NCI-H146 (cell line): Measurements from ENCODE around the gene PTPRC.

Experiments
- DNase-seq: peaks from one replicate; lab custom pipeline; 2025; lab: John Stamatoyannopoulos, UW

PTPRC gene

DNA sequence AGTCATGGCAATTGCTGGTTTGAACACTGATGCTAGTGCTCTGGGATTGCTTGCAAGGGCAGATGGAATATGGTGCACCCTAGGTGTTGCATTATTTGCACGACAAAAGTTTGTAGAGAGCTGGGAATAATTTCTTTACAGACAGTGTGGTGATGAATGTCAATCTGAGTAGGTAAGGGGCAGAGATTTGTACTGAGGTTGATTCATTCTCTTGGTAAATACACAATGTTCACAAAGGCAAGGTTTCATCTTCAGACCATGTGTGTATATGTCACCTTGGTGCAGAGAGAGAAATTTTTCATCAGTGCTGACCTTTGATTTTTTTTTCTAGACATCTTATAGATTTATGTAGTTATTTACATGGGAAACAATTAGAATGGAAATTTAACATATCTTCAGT is 5.0 kb downstream of the PTPRC start:
- no peak for DNase-seq

DNA sequence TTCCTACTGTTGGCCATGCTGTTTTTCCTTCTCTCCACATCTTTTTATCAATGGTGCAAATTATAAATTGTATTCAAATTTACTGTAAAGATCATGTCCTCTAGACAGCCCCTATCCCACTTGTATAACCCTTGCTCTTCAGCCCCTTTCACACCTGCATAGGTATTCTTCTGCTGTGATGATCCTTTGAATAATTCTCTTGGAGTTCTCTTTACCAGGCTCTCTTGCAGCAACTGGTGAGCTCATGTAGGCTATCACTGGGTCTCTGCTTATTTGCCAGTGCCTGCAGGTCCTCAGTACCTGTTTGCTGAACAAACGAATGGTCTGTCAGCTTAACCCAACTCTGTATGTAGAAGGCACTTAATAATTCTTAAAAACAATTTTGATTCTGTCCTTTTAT is 8.2 kb downstream of the PTPRC start:
- DNase-seq: no peak

DNA sequence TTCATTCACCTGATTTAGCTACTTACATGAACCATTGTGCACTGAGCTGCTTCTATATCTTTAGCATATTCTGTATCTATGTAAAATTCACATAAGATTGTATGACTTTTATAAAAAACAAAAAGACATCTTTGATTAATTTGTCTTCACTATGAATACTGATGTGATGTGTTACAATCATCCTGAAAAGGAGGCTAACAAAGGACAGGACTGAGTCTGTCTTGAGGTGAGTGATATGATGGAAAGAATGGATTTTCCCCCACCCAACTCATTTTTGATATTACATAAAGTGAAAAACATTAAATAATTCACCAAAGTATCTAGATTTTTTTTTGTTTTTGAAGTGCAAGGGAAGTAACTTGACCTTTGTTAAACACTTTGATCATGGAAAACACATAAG is 9.8 kb downstream of the PTPRC start:
- no peak for DNase-seq

DNA sequence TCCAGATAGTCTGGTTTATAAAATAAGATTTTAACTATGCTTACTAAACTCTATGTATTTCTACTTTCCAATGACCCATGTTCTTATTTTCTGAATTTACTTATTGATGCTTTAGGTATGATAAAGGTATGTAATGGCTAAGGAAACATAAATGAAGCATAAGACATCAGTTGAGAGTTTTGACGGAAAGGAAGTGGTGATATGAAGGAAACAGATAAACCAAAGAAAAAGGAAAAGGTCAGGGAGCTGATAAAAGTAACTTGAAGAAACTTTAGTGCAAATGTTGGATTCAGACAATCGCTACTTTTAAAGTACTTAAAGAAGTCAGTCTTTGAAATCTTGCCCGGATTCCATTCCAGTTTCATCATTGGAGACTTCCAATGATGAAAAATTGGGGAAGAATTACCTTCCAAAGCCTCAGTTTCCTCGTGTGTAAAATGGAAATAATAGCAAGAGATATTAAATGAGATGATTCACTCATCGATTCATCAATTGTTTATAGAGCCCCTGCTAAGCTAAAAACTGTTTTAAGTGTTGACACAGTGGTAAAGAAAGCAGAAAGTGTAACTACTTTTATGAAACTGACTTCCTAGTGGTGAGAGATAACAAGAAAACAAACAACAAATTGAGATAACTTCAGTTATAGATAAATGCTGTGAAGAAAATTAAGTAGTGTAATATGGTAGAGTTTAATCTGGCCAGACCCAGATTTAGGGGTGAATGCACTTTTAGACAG is 10.6 kb downstream of the PTPRC start:
- no peak for DNase-seq

DNA sequence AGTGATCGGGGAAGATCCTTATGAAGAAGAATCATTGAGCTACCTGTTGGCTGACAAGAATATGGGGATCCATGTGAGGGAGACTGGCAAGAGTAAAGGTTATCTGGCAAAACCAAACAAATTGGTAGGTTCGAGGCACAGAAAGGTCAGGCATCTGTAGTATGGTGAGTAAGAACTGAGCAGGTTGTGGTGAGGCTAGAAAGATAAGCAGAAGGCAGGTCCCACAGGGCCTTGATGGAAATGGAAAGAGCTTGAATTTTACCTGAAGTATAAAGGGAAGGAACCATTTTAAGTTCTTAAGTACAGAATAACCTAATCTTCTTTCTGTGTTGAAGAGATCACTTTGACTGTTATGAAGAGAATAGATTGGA is 11.1 kb downstream of the PTPRC start:
- no peak for DNase-seq

DNA sequence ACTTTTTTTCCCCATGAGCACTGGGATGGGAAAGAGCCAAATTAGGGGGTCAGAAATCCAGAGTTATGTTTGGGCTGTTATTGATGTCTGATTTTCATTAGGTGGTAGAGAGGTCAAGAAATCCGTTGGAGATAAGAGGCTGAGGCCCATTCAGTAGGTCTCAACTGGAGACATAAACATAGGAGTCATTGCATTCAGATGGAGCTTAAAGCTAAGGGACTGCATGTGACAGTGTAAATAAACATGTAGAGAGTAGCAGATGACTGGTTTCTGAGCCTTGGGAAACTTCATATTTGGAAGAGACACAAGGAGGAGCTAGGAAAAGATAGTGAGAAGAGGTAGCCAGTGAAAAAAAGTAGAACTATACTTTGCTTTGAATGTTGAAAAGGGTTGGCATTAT is 11.7 kb downstream of the PTPRC start:
- DNase-seq: no peak

DNA sequence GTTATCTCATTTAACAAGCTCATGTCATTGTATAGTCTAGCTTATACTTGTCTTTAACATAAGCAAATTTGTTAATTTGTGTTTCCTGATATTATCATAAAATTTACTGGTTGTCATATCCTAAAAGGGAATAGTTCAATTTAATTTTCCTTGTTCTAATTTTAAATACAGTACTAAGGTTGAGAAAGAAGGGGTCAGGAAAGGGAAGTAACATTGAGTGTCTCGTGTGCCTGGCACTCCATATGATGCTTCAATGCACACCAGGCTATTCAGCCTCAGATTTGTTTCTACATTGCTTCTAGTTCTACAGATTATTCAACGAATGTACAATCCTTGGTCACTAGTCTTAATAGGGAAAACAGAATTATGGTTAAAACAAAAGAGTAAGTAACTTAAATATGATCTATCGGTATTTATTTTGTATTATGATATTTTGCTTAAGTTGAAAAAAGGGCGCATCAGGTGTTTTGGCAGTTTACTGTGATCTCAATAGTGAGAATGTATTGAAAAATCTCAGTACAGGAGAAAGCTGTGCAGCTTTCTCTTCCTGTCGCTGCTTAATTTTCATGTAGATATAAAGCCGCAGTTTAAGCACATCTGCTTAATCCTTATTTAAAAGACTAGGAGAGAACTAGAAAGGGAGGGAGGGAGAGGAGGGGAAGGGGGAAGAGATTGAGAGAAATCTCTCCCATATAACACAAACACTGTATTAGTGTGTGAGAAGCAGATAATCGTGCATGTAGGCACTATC is 13.0 kb downstream of the PTPRC start:
- no peak for DNase-seq

DNA sequence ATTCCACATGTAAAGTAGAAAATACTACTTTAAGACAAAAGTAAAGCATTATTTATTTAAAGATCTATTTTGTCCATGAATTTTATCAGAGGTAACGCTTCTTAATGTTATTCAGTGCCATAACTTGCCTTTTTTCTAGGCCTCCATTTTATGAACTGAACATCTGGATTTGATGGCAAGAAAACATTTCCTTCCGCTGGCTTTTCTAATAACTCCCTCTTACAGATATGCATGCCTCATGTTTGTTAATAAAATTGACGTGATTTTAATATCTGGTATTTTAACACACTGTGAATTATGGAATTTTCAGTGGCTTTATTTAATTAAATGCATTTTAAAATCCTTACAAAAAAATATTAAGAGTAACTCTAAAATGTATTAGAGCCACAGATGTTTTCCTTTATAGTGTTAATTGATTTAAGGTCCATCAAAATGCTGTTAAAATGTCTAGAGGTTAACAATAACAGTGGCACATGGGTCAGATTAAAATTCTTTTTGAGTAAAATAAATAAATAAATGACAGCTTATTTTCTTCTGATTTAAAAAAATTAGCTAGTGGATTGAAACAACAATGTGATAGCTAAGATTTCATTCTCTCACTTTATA is 15.1 kb downstream of the PTPRC start:
- no peak for DNase-seq

DNA sequence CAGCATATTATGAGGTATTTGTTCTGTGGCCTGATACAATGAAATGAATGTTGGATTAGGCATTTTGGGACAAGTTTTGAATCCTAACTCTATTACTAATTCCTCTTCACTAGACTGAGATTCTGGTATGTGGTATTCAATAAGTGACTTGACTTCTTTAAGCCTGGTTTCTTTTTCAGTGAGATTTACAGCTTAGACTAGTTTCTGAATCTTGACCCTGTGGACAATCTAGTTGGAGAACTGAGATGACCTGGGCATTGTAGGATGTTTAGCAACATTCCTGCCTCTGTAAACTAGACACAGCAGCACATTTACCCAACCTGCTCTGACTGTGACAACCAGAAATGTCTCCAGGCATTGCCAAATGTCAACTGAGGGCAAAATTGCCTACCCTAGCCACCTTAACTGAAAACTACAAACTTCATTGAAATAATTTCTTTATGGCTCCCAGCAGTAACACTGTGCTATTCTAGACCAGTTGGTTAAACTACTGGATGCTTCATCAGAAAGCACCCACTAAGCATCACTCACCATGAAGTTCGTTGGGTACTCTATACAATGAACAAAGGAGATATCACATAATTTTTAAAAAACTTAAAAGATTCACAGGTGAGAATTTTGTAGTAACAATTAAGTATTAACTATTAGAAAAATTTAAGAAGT is 16.8 kb downstream of the PTPRC start:
- DNase-seq: no peak

DNA sequence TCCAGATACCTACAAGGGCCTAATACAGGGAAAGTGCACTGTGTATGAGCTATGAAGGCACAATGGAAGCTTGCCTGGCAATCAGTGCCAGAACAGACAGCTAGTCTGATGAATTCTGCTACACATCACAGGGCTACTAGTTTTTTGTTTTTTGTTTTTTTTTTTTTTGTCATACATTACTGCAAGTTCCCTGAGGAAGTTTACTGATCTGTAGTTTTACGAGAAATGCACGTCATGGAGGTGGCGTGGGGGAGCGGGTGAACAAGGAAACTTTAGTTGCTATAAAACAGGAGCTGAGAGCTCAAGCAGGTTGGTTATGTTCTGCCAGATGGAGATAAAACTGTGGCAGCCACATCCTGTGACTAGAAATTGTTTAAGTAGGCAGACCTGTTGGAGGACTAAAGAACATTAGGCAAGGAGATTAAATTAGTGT is 17.7 kb downstream of the PTPRC start:
- DNase-seq: no peak

DNA sequence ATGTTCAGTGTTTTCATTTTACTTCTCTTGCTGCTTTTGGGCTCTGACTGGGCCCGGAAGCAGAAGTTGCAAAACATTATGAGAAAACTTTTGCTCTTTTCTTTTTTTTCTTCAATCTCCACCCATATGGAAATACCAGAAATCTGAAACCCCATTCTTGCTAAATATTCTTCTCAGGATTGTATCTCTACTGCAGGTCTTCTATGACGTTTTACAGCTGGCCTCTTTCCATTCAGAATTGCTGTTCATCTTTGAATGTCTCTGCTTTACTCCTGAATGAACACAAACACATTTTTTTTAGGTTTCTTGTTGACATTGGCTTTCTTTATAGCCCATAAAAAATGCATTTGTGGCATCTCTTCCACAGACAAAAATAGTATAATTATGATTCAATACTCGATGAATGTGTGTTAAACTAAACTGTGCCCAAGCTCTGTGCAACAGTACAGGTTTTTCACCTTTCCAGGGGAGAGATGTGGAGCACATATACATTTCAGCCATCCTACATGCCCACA is 18.8 kb downstream of the PTPRC start:
- no peak for DNase-seq

DNA sequence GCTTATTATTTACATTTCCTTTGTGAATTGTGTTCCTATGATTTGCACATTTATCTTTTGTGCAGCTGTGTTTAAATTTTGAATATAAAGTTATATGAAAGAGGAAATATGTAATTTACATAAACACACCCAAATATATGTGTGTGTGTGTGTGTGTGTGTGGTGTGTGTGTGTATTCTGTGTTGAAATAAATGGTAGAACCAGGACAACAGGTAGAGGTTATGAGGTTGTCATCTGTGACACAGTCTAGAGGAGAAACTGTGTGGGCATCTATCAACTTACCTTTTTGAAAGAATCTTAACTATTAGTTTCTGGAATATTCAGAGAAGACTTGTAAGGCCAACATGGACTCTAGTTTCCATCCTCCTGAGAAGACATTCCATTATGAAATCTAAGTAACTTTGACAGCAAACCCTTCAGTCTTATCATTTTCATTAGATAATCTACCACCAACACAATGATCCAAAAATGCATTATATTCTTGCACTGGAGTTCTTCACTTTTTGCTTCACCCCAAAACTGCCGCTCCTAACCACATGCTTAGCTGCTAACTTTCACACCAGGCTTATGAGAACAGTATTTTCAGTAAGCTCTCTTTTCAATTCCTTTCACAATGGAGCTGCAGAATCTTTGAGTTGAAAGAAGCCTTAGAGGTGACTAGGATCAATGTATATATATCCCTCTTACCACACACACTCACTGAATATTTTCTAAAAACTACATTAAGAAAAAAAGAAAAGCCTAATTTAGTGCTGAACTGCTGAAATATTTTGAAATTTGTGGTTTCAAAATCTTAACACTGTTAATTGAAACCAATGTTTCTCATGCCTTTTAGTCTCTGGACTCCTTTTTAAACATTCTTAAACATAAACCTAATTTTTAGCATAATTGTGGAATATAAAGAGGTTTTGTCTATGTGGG is 21.8 kb downstream of the PTPRC start:
- DNase-seq: no peak

DNA sequence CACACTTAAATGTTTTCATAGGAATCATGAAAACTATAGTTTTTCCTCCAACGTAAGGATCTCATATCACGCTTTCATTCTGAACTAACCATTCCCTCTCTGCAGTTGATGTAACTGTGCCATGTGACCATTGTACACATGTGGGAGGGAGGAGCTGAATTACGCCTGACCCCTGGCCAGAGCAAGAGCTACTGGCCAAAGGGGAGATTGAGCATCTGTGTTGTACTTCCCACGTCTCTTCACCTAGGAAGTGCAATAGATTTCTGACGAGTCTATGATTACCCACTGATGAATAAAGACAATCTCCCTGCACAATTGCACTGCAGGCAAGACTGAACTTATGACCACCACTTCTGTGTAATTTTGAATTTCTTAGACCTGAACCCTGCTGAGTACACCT is 24.0 kb downstream of the PTPRC start:
- DNase-seq: no peak

DNA sequence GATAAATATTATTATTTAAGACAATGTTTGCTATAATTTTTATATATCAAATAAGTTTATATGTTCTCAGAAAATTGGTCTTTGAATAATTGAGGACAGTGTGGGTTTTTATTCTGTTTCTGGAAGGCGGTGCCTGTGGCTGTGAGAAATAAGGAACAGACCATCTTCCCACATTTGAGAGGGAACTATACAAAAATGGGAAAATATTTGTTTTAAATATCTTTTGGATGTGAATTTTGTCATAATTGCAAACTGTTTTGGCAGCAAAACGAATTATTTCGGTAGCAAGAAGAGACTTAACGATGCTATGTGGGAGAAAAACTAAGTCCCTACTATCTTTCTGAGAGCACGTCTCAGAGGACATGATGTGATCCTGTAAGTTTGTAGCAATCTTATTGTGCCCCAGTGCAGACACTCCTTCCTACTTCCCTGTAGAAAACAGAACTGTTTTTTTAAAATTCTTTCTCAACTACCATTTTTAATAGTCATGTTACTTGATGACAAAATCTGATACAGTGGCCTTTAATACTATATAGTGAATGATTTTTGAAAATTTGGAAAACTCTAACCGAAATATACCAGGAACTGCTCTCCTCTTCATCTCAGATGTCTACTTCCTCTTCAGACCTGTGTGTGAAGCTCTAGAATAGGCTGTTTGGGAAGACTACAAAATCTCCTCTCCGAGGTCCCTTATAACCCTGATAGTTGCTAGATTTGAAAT is 25.4 kb downstream of the PTPRC start:
- no peak for DNase-seq

DNA sequence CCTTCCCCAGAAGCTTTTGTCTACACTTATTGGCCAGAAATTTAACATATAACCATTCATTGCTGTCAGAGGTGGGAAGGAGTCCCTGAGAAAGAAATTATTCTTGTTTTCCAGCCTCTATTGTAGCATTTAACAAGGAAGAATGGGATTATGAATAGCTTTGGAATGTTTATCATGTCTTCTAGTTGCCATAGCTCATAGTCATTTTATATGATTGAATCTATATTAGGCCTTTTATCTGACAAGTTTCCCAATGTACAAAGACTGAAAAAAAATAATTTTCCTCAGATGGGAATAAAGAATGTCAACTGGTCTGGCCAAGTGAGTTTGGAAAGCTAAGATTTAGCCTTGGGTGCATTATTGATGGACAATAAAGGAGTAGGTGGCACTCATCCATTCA is 28.3 kb downstream of the PTPRC start:
- no peak for DNase-seq

DNA sequence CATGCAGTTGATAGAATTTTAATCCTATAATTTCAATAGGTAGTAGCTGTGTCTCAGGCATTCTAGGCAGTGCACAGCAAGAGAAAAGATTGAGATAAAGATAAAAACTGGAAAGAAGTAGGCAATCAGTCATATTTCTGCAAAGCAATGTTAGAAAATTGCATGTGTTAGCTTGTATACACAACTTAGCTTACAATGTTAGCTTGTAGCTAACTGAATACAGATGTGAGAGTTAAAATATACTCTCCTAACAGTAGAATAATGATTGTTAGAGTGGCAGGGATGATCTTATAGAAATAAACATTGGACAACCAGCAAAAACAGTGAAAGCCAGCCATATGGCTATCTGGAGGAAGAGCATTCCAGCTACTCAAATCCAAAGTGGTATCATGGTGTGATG is 29.0 kb downstream of the PTPRC start:
- no peak for DNase-seq

DNA sequence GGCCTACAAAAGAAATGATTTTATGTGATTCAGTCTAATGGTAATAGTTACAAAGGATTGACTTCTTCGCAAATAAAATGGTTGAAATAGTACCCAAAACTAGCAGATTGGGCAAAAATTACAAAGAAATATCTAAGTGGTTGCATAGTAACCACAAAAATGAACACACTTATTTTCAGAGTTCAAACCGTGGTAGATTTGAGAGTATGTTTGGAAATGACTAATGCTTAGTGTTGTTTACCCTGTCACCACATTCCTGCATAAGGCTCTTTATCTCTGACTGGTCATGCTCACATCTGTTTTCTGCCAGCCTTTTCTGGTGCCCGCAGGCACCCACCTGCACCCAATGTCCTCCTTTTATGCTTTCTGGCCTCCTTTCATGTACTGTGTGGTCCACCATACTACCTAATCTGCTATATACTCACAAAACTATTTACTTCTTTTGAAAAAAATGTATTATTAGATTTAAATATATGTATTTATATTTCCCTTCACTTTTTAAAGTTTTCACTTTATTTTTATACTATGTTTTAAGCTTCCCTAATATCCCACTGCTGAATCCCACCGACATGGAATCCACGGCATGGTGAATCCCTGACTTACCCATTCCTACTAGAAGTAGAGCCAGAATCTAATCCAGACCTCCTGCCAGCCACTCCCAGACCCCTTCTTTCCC is 30.3 kb downstream of the PTPRC start:
- DNase-seq: no peak

DNA sequence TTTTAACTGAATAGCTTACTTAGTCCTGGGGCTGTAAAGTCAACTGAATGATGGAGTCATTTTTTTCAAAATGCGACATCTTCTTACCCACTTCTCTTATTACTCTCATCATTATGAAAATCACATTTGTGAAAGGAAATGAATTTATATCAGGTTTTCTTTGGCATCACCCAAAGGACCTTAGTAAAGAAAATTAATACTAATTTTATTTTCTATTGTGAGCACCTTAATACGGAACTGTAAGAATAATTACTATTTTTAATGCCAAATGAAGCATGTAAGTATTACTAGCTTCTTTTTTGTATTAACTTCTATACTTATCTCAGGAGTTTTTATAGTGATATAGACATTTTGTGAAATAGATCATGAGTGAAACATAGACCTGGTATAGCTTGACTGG is 30.9 kb downstream of the PTPRC start:
- no peak for DNase-seq

DNA sequence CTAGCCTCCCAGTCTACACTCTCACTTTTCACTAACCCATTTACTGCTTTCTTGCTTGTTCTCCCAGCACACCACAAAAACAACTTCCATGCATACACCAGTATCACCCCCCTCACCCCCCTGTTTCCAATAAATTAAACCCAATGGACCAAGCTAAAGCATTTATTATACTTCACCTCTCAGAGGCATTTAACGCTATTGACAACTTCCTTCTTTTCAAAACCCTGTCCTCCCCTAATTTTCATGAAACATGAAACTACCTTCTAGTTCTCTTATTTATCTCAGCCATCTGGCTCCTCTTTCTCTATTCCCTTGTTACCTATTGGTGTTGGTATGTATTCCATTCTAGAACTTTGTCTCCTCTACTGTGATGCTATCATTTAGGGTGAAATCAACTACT is 32.3 kb downstream of the PTPRC start:
- no peak for DNase-seq

DNA sequence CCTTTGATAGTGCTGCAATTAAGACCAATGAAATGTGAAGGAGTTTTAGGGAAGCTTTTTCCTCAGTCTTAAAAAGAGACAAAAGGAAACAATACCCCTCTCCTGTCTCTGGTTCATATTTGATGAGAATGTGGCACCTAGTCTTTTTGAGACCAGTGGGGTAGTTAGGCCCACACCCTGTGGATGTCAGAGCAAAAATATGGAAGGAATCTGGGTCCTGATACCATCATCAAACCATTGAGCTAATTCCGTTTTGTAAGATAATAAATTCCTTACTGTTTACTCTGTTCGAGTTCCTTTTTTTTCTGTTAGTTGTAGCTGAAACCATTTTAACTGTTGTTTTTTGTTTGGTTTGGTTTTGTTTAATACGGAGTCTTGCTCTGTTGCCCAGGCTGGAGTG is 33.3 kb downstream of the PTPRC start:
- DNase-seq: no peak
